H1 (cell line): ENCODE measurements around the gene L3MBTL2. TPM values are rescaled to one million over a fixed set of nuclear protein-coding genes. Genes with fewer than 3 reads are reported as not detected.

Experiments
- ASH2L ChIP-seq: fragments of 200-600, 300-600 bp; sonication (generic); IDR thresholded peaks from one replicate; pipeline ENCODE4 v1.7.1; 2017; ENCODE audit warnings: low read length
- MAFK ChIP-seq: IDR thresholded peaks from 2 replicates; pipeline ENCODE4 v1.6.1; 2012; ENCODE audit warnings: low read depth, mild to moderate bottlenecking, improper control_type of control experiment, low read length
- SP2 ChIP-seq: IDR thresholded peaks from 2 replicates; pipeline ENCODE4 v1.6.1; 2012; ENCODE audit warnings: mild to moderate bottlenecking, low read length, inconsistent platforms
- polyA plus RNA-seq, 7 experiments: library from polyadenylated mRNA; depleted of rRNA in 3 of 7; stranded (reverse) in 5 of 7; unstranded in 2 of 7; fragments of >200 nt in 5 of 7; fragments of 200-250 nt in 2 of 7; gene quantifications; 1 replicate in 5 of 7; 2 replicates in 1 of 7; 4 replicates in 1 of 7; pipeline versions ENCODE4 v1.2.1 to v1.2.3, GENCODE V29; 2011 to 2013; ENCODE audit warnings: missing spikeins in 2 of 7, mixed read lengths in 2 of 7
- total RNA-seq: library from RNA; stranded (reverse); fragmentation: NEBNext Ultra II Directional; extraction: Animal tissue kit (Norgen Biotek cat#: 25700); gene quantifications from 2 replicates; pipeline ENCODE4 v1.2.1, GENCODE V29; 2021

L3MBTL2 gene
- total and polyA plus RNA-seq, 2 of the 8 experiments (the other 6 are each of a cell fraction or from before 2014, with no cell fraction given): 23.9 to 24.9 TPM

DNA sequence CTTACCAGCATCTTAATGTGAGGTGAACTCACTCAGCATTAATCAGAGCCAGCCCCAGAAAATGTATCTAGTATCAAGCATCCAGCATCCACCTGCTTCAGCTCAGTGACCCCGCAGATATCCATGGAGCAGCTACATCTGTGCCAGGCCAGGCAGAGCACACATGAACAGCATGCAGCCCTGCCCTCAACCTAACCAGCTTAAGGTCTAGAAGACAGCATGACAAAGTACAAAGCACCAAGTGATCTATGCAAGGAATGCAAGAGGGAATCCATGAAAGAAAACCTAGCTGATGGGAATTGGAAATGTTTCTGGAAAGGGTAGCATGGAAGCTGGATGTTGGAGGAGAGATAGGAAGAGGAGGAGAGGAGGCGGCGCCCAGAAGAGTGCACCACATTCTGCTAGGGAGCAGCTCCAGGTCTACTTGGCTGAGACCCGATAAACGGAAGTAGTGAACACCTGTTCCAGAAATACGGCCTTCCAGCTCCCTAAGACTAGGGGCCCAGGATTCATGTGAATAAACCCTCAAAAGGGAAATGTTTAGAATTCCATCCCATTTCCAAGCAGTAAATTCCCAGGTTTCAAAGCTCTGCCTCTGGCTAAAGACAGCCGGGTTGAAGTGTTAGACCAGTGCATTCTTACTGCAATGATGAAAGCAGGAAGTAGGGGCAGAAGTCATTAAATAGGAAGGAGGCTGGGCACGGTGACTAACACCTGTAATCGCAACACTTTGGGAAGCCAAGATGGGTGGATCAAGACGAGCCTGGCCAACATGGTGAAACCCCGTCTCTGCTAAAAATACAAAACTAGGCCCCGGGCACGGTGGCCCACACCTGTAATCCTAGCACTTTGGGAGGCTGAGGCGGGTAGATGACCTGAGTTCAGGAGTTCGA is 23.5 kb upstream of the L3MBTL2 start (continued):
- TF ChIP-seq ASH2L (no peak), MAFK (no peak), SP2 (no peak)
